ENCODE measurements around the gene CISH. TPM values are rescaled to one million over a fixed set of nuclear protein-coding genes. Genes with fewer than 3 reads are reported as not detected.

The CISH gene
- total and polyA plus RNA-seq, 2 of the 4 experiments (the other 2 are of a cell fraction) = 0.90 to 4.0 TPM

DNA sequence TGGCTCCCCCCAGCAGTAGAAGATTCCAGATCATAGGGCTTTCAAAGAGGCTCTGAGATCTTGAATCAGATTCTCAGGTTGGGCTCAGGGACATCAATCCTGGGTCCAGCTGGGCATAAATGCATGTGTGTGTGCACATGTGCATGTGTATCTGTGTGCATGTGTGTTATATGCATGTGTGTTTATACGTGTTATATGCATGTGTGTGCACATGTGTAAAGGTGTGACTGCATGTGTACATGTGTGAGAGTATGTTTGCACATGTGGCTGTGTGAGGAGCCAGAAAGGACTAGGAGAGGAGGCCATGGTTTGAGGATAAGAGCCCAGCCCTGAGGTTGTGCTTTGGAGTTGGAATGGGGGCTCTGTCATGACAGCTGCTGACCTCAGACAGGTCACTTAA, 3.6 kb upstream of the CISH start:
- Histone ChIP-seq H2BK5ac (ENCODE audit: low read depth, low read length, poor library complexity, severe bottlenecking) (no peak overlapping the region), H3K23ac (ENCODE audit: low read depth, low read length) (no peak overlapping the region), H3K4me3 (ENCODE audit: insufficient read depth, low read depth, low read length) (no peak overlapping the region), H3K18ac (ENCODE audit: low read depth, low read length) (no peak overlapping the region), H3K79me1 (ENCODE audit: low read depth in 1 of 2, low read length in 2 of 2) (peaks cover 17 to 23% of the 10 kb centered on the region in 2 experiments; a peak in 3 of 4 replicates), H3K14ac (replicated peaks; ENCODE audit: low read depth, low read length) (no peak overlapping the region), H3K4me2 (ENCODE audit: low read depth, low read length) (no peak overlapping the region), H3K9me3 (ENCODE audit: control insufficient read depth, insufficient read depth, low read length) (no peaks in the 10 kb centered on the region), H4K91ac (ENCODE audit: insufficient read depth, low read depth, low read length) (no peak overlapping the region), H3K27ac (ENCODE audit: insufficient read depth, low read length) (no peak overlapping the region), H3K27me3 (ENCODE audit: control insufficient read depth, insufficient read depth, low read length) (no peaks in the 10 kb centered on the region), H3K4ac (ENCODE audit: low read depth, low read length) (no peak overlapping the region), H2AFZ (replicated peaks; ENCODE audit: low read length, poor library complexity) (no peak overlapping the region), H2AK5ac (ENCODE audit: low read depth, low read length) (no peak overlapping the region), H3K4me1 (ENCODE audit: control insufficient read depth, insufficient read depth, low read length) (peaks cover 10% of the 10 kb centered on the region), H4K20me1 (ENCODE audit: insufficient read depth, low read length) (no peaks in the 10 kb centered on the region; the same call in 1 of the 2 replicates), H3K9me1 (ENCODE audit: insufficient read depth, low read length) (peaks cover 10% of the 10 kb centered on the region), H4K8ac (ENCODE audit: low read depth in 2 of 2, low read length in 2 of 2) (no peak overlapping the region), H2BK20ac (ENCODE audit: low read depth, low read length) (no peak overlapping the region), H2BK120ac (ENCODE audit: low read depth, low read length) (no peak overlapping the region), H2AK9ac (replicated peaks; ENCODE audit: low read depth, low read length, poor library complexity) (no peak overlapping the region), H3K9ac (ENCODE audit: low read depth, low read length) (no peak overlapping the region), H2BK15ac (ENCODE audit: low read depth, low read length) (no peak overlapping the region), H3K36me3 (ENCODE audit: control insufficient read depth, insufficient read depth, low read length) (no peaks in the 10 kb centered on the region), H3K56ac (ENCODE audit: extremely low read depth, insufficient read depth, low read length) (no peak overlapping the region), H4K5ac (ENCODE audit: low read depth, low read length) (no peak overlapping the region)
- ATAC-seq (ENCODE audit: low read depth) (no peak), DNase-seq (no peak)
- POLR2A ChIA-PET (ENCODE audit: unreplicated experiment) = no interaction called here
- CTCF ChIA-PET = interaction anchor here (1.0 to 2.2 kb wide), 4 partner anchors 34 to 1067 kb away, joined by 3 to 17 read pairs (median 5); partner anchors contain the start of genes C3orf18 and HEMK1
- no TSS peak for BruUV-seq (replicated peaks)
- 25% methylated on average over 1 of the region's 1 CpG; no CpG with 5 or more reads in 1 of the 2 experiments for WGBS, 2 experiments (ENCODE audit: extremely low coverage in 2 of 2, insufficient read length in 1 of 2)
- intact Hi-C loops (cut with micrococcal nuclease) = loop anchor here (5.0 to 10.0 kb wide), 2 partner anchors 887 to 1050 kb away; partner anchors contain the start of gene DCAF1
- in situ Hi-C loops (cut with MboI; ENCODE audit: low sequenced_read_pairs) = loop anchor here (5.0 to 25.0 kb wide), 2 partner anchors 757 to 1072 kb away; no protein-coding TSS in a partner anchor
- TF ChIP-seq MXI1 (IDR thresholded peaks at IDR 0.05; ENCODE audit: borderline replicate concordance, low read depth, low read length) (no peak), CHD1 (IDR thresholded peaks at IDR 0.05; ENCODE audit: low read depth, low read length) (no peak), BHLHE40 (IDR thresholded peaks at IDR 0.05; ENCODE audit: low read depth, low read length) (no peak), POLR2A (IDR thresholded peaks at IDR 0.05; ENCODE audit: low read depth, low read length) (no peak), CTCF (conservative IDR thresholded peaks at IDR 0.05; ENCODE audit: low read depth, low read length) (no peak), SMC3 (IDR thresholded peaks at IDR 0.05; ENCODE audit: low read depth, low read length) (no peak), MAFK (IDR thresholded peaks at IDR 0.05; ENCODE audit: low read depth, low read length) (no peak), FOS (IDR thresholded peaks at IDR 0.05; ENCODE audit: low read depth, low read length) (no peak), MAZ (IDR thresholded peaks at IDR 0.05; ENCODE audit: borderline replicate concordance, low read depth, low read length) (no peak), RAD21 (IDR thresholded peaks at IDR 0.05; ENCODE audit: low read length) (no peak), RCOR1 (IDR thresholded peaks at IDR 0.05; ENCODE audit: insufficient replicate concordance, low read length) (no peak), USF2 (IDR thresholded peaks at IDR 0.05; ENCODE audit: low read depth, low read length) (no peak), CEBPB (IDR thresholded peaks at IDR 0.05; ENCODE audit: low read depth, low read length) (no peak), NFE2L2 (IDR thresholded peaks at IDR 0.05; ENCODE audit: low read depth, low read length) (no peak)
- TF ChIP-seq, protein P1, sequence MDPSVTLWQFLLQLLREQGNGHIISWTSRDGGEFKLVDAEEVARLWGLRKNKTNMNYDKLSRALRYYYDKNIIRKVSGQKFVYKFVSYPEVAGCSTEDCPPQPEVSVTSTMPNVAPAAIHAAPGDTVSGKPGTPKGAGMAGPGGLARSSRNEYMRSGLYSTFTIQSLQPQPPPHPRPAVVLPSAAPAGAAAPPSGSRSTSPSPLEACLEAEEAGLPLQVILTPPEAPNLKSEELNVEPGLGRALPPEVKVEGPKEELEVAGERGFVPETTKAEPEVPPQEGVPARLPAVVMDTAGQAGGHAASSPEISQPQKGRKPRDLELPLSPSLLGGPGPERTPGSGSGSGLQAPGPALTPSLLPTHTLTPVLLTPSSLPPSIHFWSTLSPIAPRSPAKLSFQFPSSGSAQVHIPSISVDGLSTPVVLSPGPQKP (IDR thresholded peaks at IDR 0.05; ENCODE audit: borderline replicate concordance, low read depth, low read length) = no peak
- dilution Hi-C loops (cut with HindIII; ENCODE audit: low sequenced_read_pairs, unreplicated experiment) = no loop called here
